Suppressor macrophage (primary cell): ENCODE measurements around the gene MYL4.
"Not testable (repeated sequence)": the region's sequence is repeated elsewhere in the genome, so short reads cannot be mapped to it uniquely, and the experiment has no call there.

Experiments used
- DNase-seq, 4 experiments: peaks; one replicate each; pipeline ENCODE4 v3.0.0-alpha.2; 2020 to 2022
- total RNA-seq, 17 experiments: gene quantifications; one replicate each; lab custom pipeline; 2026; ENCODE audit warnings: mixed read lengths in 6 of 17, inconsistent platforms in 3 of 17; lab: John Stamatoyannopoulos, UW

MYL4 gene
- 0 to 1.1 (median 0.07) reads per million in 17 experiments for total RNA-seq

DNA sequence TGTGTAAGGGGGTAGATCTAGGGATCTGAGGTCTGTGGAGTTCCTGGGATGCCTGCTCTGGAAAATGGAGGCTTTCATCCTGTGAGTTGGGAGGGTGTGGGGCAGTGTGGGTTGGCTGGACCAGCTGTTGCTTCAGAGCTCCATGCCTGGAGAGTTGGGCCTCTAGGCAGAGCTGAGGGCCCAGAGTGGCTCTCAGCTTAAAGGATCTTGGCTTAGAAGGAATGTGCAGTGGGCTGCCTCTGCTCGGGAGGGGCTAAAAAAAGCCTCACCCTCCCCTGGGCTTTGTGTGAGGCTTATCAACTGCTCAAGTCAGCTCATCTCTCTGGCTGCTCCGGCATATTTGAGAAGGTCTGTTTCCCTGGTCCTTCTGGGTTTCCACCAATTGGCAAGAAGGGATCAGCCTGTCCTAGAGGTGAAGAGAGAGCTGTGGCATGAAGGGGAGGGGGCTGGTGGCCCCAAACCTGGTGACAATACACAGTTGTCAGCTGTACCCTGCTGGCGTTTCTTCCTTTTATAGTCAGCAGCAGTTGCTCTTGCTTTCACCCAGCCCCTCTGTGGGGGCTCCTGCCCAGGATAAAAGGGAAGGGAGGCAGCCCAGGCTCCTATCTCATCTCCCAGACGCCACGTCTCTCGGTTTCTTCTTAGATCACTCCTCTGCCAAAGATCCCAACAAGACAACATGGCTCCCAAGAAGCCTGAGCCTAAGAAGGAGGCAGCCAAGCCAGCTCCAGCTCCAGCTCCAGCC is at the start of gene MYL4:
MYL4 (plus strand) TSS at position 605 of the 745 bp plus-strand sequence; CDS start at position 680, 75 bp downstream.
- DNase-seq, result no peak

DNA sequence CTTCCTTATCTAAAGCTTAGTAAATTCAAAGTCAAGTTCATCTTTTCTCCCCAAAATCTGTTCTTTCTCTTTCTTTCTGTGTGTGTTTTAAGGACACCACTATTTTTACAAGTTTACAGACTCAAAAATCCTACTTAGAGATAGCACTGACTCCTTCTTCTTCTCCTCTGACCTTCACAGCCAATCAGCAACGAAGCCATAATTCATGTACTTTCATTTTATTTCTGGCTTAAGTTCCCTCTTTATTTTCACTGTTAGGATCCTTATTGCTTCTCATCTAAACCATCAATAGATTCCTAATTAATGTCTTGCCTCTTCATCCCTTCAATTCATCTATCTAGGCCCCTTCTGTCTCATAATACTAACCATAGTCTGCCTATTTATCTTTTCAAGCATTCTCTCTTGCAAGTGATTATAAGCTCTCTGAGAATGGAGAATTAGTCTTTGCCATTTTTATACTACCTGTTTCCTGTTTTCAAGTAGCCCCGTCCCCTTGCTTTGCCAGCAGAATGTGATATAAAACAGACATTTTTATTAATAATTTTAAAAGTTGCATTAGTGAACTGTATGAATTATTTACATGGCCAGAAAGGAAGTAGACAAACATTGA is 47.0 kb upstream of the MYL4 start:
- DNase-seq, result peak in 3 of 4 experiments; percentile 5 to 29 (median 6)

DNA sequence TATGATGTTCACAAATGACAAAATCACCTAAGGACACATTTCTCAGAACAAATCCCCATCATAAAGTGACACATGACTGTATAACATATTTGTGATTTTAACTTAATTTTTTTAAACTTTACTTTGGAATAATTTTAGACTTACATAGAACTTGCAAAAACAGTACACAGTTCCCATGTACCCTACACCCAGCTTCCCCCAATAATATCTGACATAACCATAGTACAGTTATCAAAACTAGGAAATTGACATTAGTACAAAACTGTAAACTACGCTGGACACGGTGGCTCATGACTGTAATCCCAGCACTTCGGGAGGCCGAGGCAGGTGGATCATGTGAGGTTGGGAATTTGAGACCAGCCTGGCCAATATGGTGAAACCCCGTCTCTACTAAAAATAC is 44.9 kb upstream of the MYL4 start:
- DNase-seq, result no peak

DNA sequence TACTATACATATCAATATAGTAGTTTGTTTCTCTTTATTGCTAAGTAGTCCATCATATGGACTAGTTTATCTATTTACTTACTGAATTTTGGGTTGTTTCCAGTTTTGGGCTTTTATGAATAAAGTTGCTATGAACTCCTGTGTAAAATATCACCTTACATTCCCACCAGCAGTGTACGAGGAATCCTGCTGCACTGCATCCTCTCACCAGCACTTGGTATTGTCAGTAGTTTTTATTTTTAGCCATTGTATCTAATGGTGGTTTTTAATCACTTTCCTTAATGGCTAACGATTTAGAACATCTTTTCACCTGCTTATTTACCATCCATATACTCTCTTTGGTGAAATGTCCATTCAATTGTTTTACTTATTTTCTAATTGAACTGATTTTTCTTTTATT is 44.0 kb upstream of the MYL4 start:
- no peak for DNase-seq

DNA sequence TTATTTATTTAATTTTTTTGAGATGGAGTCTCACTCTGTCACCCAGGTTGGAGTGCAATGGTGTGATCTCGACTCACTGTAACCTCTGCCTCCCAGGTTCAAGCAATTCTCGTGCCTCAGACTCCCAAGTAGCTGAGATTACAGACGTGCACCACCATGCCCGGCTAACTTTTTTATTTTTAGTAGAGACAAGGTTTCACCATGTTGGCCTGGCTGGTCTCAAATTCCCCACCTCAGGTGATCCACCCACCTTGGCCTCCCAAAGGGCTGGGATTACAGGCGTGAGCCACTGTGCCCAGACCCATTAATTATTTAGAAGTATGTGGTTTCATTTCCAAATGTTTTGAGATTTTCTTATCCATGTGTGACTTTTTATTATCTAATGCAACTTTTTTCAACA is 42.3 kb upstream of the MYL4 start:
- DNase-seq, result not testable (repeated sequence)

DNA sequence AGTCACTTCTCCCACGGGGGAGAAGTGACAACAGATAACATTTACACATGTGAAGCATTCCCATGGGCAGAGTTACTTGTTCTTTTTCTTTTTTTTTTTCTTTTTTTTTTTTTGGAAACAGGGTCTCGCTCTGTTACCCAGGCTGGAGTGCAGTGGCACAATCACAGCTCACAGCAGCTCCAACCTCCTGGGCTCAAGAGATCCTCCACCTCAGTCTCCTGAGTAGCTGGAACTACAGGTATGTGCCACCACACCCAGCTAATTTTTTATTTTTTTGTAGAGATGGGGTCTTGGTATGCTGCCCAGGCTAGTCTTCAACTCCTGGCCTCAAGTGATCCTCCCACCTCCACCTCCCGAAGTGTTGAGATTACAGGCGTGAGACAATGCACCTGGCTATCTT is 40.3 kb upstream of the MYL4 start:
- DNase-seq, result not testable (repeated sequence)

DNA sequence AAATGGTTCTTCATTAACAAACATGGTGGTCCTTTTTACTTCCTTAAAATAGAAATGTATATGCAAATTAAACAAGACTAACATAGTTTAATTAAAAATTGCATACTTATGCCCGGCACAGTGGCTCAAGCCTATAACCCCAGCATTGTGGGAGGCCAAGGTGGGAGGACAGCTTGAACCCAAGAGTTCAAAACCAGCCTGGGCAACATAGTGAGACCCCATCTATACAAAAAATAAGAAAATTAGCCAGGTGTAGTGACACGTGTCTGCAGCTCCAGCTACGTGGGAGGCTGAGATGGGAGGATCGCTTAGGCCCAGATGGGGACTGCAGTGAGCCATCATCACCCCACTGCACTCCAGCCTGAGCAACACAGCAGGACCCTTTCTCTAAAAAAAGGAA is 38.4 kb upstream of the MYL4 start:
- DNase-seq, result no peak

DNA sequence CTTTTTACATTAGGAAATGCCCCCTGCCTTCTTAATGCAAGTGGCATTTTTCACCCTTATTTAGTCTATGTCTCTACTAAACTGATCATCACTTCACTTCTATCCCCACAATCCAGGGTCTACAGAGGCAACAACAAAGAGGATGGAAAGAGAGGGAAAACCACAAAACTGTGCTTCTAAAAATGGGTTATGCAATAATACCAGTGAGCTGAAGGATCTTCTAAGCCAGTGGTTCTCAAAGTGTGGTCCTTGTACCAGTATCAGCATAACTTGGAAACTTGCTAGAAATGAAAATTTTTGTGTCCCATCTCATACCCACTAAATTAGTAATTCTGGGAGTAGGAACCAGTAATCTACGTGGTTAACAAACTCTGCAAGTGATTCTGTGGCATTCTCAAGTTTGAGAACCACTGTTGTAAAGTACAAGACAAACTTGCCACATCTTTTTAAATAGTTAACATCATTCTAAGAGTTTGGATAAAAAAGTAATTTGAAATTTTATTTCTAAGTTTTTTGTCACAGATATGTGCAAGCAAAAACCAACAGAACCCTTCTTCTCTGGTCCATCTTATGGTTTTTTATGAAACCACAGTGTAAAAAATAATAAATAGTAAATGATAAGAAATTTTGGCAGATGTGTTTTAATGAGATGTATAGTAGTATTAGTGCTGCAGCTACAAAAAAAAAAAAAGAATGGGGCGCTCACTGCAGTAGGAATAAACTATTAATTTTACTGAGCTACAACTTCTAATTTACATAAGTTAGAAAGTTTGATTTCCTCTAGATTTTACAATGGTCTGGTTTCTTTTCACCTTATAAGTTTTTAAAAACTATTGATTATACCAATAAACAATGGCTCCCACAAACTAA is 36.2 kb upstream of the MYL4 start:
- DNase-seq, result peak in 1 of 4 experiments; percentile 7

DNA sequence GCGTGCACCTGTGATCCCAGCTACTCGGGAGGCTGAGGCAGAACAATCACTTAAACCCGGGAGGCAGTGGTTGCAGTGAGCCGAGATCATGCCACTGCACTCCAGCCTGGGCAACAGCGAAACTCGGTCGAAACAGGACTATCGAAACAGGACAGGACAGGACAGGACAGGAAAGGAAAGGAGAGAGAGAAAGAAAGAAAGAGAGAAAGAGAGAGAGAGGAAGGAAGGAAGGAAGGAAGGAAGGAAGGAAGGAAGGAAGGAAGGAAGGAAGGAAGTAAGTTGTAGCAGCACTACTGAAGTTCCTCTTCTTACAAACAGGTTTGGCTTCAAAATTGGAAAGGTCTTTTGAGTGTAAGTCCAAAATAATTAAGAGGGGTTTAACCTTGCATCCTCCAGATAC is 34.3 kb upstream of the MYL4 start:
- not testable (repeated sequence) for DNase-seq

DNA sequence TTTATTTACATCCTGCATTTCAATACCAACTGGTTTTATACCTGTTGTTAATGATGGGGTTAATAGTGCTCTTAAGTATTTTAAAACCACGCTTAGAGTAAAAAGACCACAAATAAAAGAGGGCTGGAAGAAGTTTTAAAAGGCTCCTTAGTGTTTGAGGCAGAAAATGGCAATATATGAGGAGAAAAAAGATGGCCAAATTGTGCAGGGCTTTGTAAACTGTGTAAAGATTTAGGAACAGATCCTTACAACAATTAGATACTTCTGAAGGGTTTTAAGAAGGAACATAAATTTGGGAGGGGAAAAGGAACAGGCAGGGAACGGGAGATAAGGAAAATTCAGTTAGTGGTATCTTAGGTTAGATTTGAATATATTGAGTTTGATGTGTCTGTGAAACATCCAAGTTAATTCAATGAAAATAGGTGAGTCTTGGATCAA is 32.7 kb upstream of the MYL4 start:
- DNase-seq, result no peak

DNA sequence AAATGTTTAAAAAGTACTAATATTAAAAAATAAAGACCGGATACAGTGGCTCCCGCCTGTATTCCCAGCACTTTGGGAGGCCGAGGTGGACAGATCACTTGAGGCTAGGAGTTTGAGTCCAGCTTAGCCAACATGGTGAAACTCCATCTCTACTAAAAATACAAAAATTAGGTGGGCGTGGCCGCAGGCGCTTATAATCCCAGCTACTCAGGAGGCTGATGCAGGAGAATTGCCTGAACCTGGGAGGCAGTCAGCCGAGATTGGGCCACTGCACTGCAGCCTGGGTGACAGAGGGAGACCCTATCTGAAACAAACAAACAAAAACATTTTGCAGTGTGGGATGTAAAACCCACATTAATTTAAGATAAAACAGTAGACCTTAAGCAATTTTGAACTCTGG is 31.9 kb upstream of the MYL4 start:
- DNase-seq, result no peak

DNA sequence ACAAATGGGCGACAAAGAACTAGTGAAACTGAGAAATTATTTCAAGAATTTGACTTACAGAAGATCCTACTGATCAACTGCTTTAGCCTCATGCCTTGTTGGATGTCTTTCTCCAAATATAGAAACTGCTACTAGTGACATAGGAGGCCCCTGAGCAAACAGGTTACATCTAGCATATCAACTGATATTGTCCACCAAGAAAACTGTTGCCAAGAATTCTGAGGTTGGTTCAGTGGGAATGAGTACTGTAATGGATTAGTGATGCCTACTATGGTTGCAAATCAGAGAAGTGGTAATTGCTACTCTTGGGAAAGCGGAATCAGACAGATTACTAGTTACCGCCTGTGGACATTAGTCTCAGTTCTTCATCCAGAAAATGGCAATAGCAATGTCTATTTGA is 30.0 kb upstream of the MYL4 start:
- no peak for DNase-seq

DNA sequence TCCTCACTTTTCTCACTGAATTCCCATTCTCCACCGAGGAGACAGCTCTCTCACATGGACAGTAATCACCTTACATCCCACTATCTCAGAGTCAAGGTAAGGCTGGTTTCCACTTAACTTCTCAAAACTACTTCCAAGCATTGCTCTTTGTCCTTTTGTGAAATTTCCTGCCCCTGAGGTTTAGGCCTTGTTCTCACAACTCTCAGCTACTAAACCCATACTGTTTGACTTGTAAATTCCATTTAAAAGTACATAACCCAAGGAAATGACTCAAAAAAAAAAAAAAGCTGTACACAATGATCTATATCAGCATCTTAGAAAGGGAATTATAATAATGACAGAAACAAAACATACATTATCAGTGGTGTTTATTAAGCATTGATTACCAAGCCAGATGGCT is 28.8 kb upstream of the MYL4 start:
- DNase-seq, result no peak

DNA sequence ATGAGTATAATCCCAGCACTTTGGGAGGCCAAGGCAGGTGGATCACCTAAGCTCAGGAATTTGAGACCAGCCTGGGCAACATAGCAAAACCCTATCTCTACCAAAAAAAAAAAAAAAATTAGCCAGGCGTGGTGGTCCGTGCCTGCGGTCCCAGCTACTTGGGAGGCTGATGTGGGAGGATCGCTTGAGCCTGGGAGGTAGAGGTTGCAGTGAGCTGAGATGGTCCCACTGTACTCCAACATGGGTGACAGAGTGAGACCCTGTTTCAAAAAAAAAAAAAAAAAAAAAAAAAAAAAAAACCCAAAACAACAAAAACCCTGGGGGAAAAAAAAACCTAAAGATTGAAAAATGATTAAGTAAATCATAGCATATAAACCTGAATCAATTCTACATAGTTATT is 28.2 kb upstream of the MYL4 start:
- DNase-seq, result not testable (repeated sequence)

DNA sequence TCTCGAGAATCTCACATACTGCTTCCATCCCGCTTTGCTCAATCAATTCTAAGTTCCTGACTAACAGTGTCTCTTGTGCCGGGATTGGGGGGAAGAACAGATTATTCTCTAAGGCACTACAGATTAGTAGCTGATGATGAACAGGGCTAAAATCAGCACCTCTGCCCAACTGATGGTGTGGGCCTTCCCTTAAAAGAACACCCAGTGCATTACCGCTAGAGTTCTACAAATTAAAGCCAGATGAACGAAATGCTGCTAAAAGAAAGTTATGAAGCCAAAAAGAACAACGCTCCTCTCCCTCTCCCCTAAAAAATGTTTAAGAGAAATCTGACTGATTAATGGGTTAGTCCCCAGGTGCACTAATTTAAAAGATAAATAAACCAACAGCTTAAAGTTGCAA is 24.5 kb upstream of the MYL4 start:
- no peak for DNase-seq

DNA sequence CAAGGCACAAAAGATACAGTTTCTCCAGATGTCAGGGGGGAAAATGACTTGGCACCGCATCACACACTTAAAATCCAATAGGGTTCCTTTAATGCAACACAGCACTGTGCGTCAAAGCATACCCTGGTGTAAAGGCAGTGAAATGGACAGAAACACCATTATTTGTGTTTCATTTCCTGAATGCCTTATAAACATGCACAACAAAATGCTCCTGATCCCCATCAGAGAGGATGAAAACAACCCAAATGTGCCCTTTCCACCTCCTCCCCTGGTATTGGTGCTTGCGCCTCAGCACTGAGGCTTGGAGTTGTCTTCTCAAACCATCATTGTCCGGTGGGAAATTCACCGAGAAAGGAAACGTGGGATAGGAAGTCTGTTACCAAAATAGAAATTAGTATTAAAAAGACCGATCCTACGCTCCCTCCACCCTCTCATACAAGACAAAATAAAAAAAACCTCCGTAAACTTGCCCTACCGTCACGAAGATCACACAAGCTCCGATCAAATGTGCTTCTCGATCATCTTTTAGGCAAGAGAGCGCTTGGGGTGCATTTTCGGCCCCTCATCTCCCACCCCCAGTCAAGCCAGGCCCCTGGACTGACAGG is 20.8 kb upstream of the MYL4 start:
- DNase-seq, result peak; percentile 40 to 63 (median 45)

DNA sequence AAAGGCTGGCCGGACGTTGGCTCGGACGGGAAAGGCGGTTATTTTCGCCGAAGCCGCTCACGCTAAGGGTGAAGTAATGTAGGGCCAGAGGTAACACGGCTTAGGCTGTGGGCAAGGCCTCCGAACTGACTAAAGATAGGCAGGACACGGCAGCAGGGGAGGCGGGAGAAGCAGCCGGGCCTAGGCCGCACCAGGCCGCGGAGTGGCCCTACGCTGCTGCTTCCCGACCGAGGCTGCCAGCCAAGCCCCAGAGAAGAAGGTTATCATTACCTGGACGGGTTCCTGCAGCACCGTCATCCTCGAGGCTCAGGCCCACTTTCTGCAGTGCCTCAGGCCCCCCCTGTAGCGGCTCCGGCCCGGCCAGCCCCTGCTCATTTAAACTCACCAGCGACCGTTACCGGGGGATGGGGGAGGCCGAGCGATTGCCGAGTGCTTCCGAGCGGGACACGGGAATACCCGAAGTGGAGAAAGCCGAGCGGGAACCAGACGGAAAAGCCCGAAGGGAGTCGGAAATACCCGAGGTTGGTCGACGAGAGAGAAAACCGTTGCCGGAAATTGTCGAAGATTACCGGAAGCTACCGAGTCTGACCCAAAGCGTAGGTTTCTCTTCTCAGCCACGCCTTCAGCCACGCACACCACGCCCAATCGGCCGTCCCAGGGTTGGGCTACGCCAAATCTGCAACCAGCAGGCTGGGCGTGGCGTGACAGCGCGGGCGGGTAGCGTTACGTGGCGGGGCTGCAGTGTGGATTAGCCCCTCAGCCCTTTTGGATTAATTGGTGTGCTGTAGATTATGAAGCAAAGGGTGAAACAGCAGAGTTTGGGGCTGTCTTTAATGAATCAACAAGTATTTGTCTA is 20.0 kb upstream of the MYL4 start, which contains the start of gene CDC27:
CDC27 (minus strand) TSS at position 420 of the 856 bp plus-strand sequence; CDS start at position 297, 123 bp downstream.
- peak; percentile 99 to 100 (median 100) for DNase-seq

DNA sequence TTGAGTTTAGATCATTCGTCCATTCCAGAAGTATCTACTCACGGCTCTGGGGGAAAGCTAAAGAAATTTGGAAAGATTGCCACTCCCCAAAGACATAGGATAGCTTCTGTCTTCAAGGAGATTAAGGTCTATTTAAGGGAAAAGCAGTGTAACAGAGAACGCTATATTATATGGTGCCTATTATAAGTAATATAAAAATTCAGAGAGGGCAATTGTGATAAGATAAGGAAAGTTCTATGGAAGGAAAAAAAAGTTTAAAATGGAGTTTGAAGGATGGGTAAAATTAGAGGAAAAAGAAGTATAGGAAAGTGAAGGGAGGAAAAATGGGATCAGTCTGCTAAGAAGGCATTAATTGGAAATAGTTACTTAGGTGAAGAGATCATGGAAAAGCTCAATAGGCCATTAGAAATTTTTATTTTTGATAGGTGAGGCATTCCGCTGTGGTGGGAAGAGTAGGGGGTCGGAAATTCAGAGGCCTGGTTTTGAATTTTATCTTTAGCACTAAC is 19.4 kb upstream of the MYL4 start:
- no peak for DNase-seq

DNA sequence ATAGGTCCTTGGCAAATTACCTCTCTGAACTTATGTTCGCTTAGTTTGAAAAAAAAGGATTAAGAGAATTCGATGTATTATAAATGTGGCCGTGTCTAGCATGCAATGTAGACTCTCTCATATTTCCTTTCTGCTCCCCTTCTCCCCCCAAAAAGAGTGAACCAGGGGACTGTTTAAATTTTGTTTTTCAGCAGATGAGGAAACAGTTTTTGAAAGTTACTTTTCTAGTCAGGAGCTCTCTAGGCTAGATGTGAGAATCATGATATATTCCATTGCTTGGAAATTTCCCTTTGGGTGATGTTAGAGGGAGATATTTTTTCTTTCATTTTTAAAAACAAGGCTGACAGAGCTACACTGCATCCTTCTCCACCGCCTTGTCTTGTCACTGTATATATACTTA is 18.9 kb upstream of the MYL4 start:
- DNase-seq, result no peak

DNA sequence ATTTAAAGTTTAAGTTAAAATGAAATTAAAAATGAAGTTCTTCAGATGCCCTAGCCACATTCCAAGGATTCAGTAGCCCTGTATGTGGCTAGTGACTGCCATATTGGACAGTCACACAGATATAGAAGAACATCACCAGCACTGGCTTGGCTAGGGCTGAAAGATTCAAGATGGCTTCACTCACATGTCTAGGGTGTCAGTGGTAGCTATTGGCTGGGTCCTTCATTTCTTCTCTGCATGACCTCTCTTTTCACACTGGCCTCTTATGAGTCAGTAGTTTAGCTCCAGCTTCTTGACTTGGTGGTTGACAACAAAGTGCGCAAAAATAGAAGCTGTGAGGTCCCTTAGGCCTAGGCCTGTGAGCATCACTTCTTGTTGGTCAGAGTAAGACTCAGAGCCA is 18.4 kb upstream of the MYL4 start:
- no peak for DNase-seq

DNA sequence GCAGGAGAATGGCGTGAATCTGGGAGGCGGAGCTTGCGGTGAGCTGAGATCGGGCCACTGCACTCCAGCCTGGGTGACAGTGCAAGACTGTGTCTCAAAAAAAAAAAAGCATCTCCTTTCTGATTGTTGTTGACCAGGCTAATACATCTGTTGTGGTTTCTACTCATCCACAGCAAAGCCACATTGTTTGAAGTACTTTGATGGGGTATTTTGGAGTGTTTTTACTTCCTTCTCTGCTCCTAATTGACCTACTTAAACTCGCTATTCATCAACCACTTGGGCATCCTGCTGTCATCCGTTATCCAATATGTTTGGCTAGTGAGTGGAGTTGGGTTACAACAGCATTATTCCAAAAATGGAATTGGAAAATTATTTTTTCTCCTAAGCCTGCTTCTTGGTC is 16.6 kb upstream of the MYL4 start:
- peak in 1 of 4 experiments; percentile 12 for DNase-seq
